Astrocyte (in vitro differentiated cells and primary cell): ENCODE results near the gene NGFR.

Experiments
- CTCF ChIP-seq: IDR thresholded peaks from 2 replicates; pipeline ENCODE4 v1.5.1; 2011; ENCODE audit warnings: low read depth, mild to moderate bottlenecking, inconsistent platforms, low read length, moderate library complexity; ENCODE audit not compliant: insufficient read depth
- EZH2 ChIP-seq: IDR thresholded peaks from 2 replicates; pipeline ENCODE4 v1.6.1; 2012; ENCODE audit warnings: mild to moderate bottlenecking, low read length, inconsistent platforms; ENCODE audit not compliant: insufficient read depth

- no peak for TF ChIP-seq CTCF
- TF ChIP-seq EZH2: no peak
Observed at GRCh38 chr17:49525831-49526741, 31.0 kb downstream of the NGFR start.
